Endothelial cell of hepatic sinusoid (primary cell): ENCODE measurements around the gene CEP162.
"Not testable (repeated sequence)": the region's sequence is repeated elsewhere in the genome, so short reads cannot be mapped to it uniquely, and the experiment has no call there.

Experiments
- in situ Hi-C: cut with HindIII; loops from 2 replicates; pipeline ENCODE4 v1.10.0; 2017; ENCODE audit warnings: low sequenced_read_pairs

The CEP162 gene

GRCh38 chr6:84089552-84089951 lies 137.9 kb downstream of the CEP162 start:
- in situ Hi-C loops: no loop called here

GRCh38 chr6:84089081-84089480 lies 138.4 kb downstream of the CEP162 start:
- in situ Hi-C loops: no loop called here

- in situ Hi-C loops: no loop called here
These were observed 140.7 kb downstream of the CEP162 start for GRCh38 chr6:84086545-84087429.

- in situ Hi-C loops: no loop called here
These were observed 141.4 kb downstream of the CEP162 start for GRCh38 chr6:84086056-84086455.

GRCh38 chr6:84084705-84085104 lies 142.7 kb downstream of the CEP162 start:
- in situ Hi-C loops: not testable (repeated sequence)

GRCh38 chr6:84082689-84083265 lies 144.7 kb downstream of the CEP162 start:
- in situ Hi-C loops: no loop called here

GRCh38 chr6:84081222-84081621 lies 146.2 kb downstream of the CEP162 start:
- in situ Hi-C loops: no loop called here

- in situ Hi-C loops: no loop called here
These were observed 149.1 kb downstream of the CEP162 start for GRCh38 chr6:84078335-84078734.

- in situ Hi-C loops: no loop called here
These were observed 149.8 kb downstream of the CEP162 start for GRCh38 chr6:84077645-84078044.

GRCh38 chr6:84074988-84075781 lies 152.3 kb downstream of the CEP162 start:
- in situ Hi-C loops: no loop called here
